ENCODE data around the gene MYO1H.

MYO1H gene

DNA sequence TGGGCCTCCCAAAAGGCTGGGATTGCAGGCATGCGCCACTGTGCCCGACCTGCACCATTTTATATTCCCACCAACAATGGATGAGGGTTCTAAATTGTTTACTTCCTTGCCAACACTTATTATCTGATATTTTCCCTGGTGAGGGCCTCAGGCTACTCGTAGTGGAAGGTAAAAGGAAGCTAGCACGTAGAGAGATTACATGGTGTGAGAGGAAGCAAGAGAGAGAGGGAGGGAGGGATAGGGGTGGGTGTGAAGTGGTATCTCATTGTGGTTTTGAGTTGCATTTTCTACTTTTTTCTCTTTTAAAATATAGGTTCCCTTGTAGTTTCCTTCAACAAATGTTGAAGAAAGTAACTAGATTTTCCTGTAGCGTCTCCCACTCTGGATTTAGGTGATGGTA is 30.9 kb downstream of the MYO1H start:
- TF ChIP-seq, protein P1, sequence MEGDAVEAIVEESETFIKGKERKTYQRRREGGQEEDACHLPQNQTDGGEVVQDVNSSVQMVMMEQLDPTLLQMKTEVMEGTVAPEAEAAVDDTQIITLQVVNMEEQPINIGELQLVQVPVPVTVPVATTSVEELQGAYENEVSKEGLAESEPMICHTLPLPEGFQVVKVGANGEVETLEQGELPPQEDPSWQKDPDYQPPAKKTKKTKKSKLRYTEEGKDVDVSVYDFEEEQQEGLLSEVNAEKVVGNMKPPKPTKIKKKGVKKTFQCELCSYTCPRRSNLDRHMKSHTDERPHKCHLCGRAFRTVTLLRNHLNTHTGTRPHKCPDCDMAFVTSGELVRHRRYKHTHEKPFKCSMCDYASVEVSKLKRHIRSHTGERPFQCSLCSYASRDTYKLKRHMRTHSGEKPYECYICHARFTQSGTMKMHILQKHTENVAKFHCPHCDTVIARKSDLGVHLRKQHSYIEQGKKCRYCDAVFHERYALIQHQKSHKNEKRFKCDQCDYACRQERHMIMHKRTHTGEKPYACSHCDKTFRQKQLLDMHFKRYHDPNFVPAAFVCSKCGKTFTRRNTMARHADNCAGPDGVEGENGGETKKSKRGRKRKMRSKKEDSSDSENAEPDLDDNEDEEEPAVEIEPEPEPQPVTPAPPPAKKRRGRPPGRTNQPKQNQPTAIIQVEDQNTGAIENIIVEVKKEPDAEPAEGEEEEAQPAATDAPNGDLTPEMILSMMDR (IDR thresholded peaks at IDR 0.05): no peak

DNA sequence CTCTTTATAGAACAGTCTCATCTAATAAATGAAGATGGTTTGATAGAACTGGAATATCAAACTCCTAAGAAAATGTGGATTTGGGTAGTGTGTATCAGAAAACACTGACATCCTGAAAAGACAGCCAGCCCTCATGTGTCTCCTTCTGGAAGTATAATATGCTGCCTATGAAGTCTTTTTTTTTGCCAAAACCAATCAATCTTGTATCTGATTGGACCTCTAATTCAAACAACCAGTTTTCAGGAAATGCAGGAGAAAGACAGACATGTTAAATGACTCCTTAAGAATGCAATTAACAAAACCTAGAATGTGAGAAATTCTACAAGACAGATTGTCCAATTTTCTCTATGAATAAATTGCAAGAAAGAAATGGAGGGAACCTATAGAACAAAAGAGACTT is 34.3 kb downstream of the MYO1H start:
- TF ChIP-seq, protein P1 (IDR thresholded peaks at IDR 0.05): no peak

DNA sequence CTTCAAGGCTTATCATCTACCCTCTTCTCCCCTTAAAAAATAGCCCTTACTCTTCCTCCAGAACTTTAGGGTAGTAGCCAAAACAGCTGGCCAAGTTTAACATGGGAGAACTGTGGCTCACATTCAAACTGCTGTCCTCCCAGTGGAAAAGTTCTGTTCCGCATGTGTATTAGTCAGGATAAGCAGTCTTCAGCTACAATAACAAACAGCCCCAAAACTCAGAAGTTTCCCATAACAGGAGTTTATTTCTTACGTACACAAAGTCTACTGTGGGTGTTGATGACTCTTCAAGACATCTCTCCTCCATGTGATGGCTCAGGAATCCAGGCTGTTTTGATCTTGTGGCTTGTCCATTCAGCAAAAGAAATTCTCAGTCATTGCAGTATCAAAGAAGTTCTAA is 35.5 kb downstream of the MYO1H start:
- TF ChIP-seq, protein P1 (IDR thresholded peaks at IDR 0.05): no peak

DNA sequence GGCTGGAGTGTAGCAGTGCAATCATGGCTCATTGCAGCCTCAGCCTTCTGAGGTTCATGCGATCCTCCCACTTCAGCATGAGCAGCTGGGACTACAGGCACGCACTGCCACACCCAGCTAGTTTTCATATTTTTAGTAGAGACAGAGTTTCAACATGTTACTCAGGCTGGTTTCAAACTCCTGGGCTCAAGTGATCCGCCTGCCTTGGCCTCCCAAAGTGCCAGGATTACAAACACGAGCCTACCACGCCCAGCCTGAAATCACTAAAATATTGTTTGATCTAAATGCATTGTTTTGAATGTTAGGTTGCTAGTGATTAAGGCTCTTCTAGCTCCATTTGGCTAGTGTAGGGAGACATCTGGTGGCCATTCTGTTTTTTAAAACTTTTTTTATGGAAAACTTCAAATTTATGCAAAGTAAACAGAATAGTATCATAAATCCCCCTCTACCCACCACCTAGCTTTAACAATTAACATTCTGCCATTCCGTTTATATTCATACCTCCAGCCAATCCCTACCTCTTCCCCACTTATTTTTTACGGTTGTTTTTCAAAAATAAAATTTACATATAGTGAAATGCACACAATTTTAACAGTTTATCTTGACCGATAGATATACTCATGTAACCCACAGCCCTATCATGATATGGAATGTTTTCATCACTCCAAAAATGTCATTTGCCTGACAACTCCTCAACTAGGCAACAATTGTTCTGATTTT is 37.8 kb downstream of the MYO1H start:
- TF ChIP-seq, protein P1 (IDR thresholded peaks at IDR 0.05): peak; percentile 59

DNA sequence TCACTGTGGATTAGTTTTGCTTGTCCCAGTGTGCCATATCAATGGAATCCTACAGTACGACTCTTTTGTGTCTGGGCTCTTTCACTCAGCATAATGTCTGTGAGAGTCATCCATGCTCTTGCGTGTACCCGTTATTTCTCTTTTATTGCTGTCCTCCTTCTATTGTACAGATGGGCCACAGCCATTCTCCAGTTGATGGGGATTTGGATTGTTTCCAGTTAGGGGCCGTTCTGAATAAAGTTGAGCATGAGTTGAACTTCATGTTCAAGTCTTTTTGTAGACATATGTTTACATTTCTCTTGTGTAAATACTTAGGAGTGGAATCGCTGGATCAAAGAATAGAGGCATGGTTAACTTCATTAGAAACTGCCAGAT is 38.3 kb downstream of the MYO1H start:
- TF ChIP-seq, protein P1 (IDR thresholded peaks at IDR 0.05): no peak

DNA sequence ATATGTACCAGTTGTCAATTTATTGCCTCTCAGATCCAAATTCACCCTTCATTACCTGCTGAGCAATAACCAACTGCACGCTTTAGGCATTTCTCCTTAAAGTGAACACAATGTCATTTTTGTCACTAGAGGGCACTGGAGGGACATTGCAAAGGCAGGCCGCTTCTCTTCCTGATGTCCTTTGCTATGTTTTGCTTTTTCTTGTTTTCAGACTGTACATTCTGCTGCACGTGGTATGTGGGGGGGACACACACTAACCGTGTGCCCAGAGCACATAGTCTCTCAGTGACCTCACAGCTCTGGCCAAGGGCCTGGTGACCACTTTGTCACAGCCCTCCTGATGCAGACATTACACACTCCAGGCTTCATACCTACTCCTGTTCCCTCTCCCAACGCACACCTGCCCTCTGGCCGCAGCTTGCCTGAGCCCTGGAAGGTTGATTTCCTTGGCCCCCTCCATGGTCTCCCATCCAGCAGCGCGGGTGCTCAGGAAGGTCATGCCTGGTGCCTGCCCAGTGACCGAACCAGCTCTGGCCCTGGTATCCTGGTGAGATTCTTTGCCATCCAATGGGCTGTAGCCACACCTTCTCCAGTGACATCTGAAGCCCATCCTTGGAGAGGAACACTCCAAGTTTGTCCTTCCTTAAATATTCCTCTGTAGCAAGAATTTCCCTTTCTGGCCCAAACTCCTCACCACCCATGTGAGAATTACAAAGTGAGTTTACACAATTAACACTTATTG is 39.9 kb downstream of the MYO1H start:
- TF ChIP-seq, protein P1 (IDR thresholded peaks at IDR 0.05): peak; percentile 57

DNA sequence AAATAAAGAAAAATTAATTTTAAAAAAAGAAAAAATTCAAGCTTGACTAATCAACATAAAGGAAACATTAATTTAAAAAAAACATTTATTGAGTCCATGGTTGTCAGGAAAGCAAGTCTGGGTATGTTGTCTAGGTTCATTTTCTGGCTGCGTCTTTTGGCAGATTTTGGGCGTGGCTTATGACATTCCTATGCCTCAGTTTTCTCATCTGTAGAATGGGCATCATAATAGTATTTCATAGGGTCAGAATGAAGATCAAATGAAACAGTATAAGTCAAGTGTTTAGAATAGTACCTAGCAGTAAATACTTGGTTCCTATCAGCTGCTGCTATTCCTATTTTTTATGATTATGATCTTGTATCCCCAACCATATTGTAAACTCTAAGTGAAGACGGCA is 40.5 kb downstream of the MYO1H start:
- TF ChIP-seq, protein P1 (IDR thresholded peaks at IDR 0.05): no peak
